Measurements from ENCODE around the gene PLBD2.

PLBD2 gene

GRCh38 chr12:113425960-113426453, 67.6 kb downstream of the PLBD2 start:
- in situ Hi-C loops (cut with HindIII; ENCODE audit: low pct_ligation_motif_present, low pct_unique_long_range_greater_than_20kb, low sequenced_read_pairs) = no loop called here
- DNase-seq = no peak

GRCh38 chr12:113427882-113428281, 69.5 kb downstream of the PLBD2 start:
- no peak for DNase-seq
- in situ Hi-C loops (cut with HindIII; ENCODE audit: low pct_ligation_motif_present, low pct_unique_long_range_greater_than_20kb, low sequenced_read_pairs) = no loop called here

- DNase-seq = no peak
- in situ Hi-C loops (cut with HindIII; ENCODE audit: low pct_ligation_motif_present, low pct_unique_long_range_greater_than_20kb, low sequenced_read_pairs) = no loop called here
Observed at GRCh38 chr12:113428482-113428881, 70.1 kb downstream of the PLBD2 start.

GRCh38 chr12:113432986-113433385, 74.6 kb downstream of the PLBD2 start:
- in situ Hi-C loops (cut with HindIII; ENCODE audit: low pct_ligation_motif_present, low pct_unique_long_range_greater_than_20kb, low sequenced_read_pairs) = no loop called here
- DNase-seq = peak; percentile 21

GRCh38 chr12:113435367-113435766, 77.0 kb downstream of the PLBD2 start:
- in situ Hi-C loops (cut with HindIII; ENCODE audit: low pct_ligation_motif_present, low pct_unique_long_range_greater_than_20kb, low sequenced_read_pairs) = no loop called here
- no peak for DNase-seq

- DNase-seq = no peak
- in situ Hi-C loops (cut with HindIII; ENCODE audit: low pct_ligation_motif_present, low pct_unique_long_range_greater_than_20kb, low sequenced_read_pairs) = no loop called here
Observed at GRCh38 chr12:113436586-113436985, 78.2 kb downstream of the PLBD2 start.

- in situ Hi-C loops (cut with HindIII; ENCODE audit: low pct_ligation_motif_present, low pct_unique_long_range_greater_than_20kb, low sequenced_read_pairs) = no loop called here
- no peak for DNase-seq
Observed at GRCh38 chr12:113436993-113437728, 78.8 kb downstream of the PLBD2 start.

- DNase-seq = no peak
- in situ Hi-C loops (cut with HindIII; ENCODE audit: low pct_ligation_motif_present, low pct_unique_long_range_greater_than_20kb, low sequenced_read_pairs) = no loop called here
Observed at GRCh38 chr12:113437729-113438100, 79.3 kb downstream of the PLBD2 start.

GRCh38 chr12:113438523-113439300, 80.3 kb downstream of the PLBD2 start:
- in situ Hi-C loops (cut with HindIII; ENCODE audit: low pct_ligation_motif_present, low pct_unique_long_range_greater_than_20kb, low sequenced_read_pairs) = no loop called here

GRCh38 chr12:113439301-113439597, 80.9 kb downstream of the PLBD2 start:
- DNase-seq = no peak
- in situ Hi-C loops (cut with HindIII; ENCODE audit: low pct_ligation_motif_present, low pct_unique_long_range_greater_than_20kb, low sequenced_read_pairs) = no loop called here

More at GRCh38 chr12:113438523-113439300, 80.3 kb downstream of the PLBD2 start:
- DNase-seq = no peak

- DNase-seq = peak; percentile 60
- in situ Hi-C loops (cut with HindIII; ENCODE audit: low pct_ligation_motif_present, low pct_unique_long_range_greater_than_20kb, low sequenced_read_pairs) = no loop called here
Observed at GRCh38 chr12:113439606-113440030, 81.2 kb downstream of the PLBD2 start.

GRCh38 chr12:113440336-113440735, 81.9 kb downstream of the PLBD2 start:
- DNase-seq = no peak
- in situ Hi-C loops (cut with HindIII; ENCODE audit: low pct_ligation_motif_present, low pct_unique_long_range_greater_than_20kb, low sequenced_read_pairs) = no loop called here
